ENCODE results near the gene MSI2.
"Not testable (repeated sequence)": the region's sequence is repeated elsewhere in the genome, so short reads cannot be mapped to it uniquely, and the experiment has no call there.

MSI2 gene

DNA sequence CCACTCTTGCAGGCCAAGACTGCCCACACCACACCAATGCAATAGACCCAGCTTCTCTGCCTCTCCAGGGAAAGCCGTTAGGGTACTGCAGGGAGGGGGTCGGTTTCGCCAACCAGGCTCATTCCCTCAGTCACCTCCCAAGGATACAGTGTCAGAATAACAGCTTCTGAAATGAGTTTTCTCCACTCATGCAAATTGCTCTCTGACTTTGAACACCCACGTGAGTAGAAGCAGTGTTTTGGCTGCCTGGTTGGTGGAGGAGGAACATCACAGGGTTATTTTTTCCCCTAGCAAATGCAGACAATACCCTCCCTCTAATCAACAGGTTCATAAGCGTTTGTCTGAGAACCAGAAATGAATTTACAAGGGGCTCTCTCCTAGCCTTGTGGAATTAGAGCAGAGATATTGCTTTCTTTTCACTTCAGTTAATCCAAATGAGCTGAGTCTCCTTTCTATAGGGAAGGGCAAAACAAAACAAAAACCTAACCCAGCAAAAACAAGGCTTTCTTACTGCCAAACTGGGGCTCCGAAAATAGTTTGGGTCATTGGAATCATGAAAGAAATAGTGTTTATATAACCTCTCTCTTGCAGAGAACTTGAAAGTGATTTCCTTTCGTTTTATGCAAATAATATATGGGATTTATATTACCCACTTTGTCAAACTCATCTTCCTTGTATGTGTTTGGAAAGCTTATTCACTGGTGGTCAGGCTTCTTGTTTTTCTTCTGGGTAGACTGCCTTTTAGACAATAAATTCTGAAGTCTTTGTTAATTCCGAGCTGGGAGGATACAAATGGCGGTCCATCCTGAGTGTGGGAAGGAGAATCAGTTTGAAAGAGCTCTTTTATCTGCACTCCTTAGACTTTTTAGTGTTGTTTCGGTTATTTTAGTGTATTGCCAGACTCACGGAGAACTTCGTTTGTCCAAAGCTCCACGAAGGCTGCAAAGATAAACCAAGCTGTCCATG, 229.9 kb downstream of the MSI2 start:
- no peak for DNase-seq (ENCODE audit: low read depth)

DNA sequence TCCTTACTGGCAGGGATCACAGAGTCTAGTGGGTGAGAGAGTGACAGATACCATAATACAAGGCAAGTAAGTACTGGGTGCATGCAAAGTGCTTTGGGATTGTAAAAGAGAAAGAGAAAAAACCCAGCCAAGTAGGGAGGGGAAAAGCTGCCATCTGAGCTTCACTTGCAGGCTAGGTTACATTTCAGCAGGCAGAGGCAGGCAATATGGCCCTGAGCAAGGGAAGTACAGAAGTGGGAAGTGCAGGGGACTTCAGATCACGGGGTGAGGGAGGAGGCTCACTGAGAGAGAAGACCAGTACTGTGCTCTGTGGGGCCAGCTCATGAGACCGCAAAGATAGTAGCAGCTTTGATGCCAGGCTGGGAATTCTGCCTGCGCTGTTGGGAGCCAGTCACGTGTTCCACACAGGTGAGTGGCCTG, 230.6 kb downstream of the MSI2 start:
- no peak for DNase-seq (ENCODE audit: low read depth)

DNA sequence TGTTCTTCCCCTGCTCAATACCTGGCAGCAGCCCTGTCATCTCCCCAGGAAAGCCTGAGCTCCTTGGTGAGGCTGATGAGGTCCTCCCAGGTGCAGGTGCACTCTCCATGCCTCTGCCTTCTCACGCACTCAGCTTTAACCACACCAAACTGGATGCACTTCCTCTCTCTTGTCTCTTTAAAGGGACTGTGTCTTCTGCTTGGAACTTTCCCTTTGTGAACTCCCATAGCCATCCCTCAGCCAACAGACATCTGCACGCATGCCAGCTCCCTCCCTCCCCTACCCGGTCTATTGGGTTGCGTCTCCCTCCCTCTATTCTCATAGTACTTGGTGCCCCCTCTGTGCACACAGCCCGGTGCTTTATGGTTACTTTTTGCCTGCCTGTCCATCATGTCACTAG, 231.2 kb downstream of the MSI2 start:
- no peak for DNase-seq (ENCODE audit: low read depth)

DNA sequence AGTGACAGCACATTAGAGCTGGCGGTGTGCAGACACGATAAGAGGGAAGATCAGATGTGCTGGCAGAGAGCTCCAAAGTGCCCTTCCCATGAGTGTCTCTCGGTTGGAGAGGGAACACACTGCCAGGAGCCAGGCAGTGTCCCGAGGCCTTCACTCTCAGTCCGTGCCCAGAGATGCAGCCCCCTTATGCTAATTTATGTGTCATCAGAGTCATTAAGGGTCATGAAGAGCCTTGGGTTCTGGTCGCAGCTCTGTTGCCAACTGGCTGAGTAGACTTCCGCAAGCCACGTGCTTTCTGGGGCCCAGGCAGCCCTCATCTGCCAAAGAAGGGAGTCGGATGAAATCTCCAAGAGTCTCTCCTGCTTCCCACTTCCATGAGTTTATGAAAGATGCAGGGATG, 232.5 kb downstream of the MSI2 start:
- no peak for DNase-seq (ENCODE audit: low read depth)

DNA sequence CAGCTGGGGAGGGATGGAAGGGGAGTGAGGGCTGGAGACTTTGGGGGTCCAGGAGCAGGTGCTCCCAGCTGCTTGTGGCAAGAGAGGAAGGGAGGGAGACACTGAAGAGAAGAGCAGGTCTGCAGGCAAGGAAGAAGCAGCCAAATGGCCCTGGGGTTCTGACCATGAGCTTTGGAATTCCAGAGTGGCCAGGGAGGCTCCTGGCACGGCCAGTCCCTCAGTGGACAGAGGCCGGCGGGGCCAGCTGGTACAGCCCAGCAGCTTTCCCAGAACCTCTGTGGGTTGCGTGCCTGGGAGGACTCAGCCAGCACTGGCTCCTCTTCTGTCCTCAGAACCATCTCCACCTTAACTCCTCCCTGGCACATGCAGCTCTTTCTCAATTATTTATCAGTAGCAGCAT, 233.0 kb downstream of the MSI2 start:
- no peak for DNase-seq (ENCODE audit: low read depth)

DNA sequence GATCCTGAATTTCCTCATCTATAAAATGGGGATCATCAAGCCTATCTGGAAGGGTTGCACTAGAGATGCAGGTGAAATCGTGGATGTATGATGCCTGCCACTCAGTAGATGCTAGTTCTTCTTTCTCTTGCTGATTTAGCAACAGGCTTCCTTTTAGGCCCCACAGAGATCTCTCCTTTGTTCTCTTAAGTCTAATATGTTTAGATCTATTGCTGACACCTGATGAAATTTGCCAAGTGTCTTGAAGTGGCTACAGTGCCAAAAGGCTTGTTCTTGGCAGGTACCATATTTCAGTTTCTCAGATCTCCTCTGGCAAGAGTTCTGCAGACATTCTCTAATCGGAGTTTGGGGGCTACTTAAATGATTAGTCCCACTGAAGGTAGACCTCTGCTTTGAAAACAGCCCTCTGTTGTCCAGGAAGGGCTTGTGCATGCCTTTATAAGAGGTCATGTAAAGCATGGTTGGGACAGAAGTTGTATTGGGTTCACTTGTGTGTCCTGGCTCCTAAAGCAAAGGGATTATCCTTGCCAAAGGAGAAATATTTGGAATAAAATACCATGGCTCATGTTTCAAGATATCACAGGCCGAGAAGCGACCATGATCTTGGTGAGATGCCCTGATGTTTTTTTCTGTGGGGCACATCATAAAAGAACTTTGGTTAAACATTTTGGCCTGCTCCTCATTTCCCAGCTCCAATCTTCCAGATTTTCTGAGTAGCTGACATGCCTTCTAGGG, 234.0 kb downstream of the MSI2 start:
- DNase-seq (ENCODE audit: low read depth): no peak

DNA sequence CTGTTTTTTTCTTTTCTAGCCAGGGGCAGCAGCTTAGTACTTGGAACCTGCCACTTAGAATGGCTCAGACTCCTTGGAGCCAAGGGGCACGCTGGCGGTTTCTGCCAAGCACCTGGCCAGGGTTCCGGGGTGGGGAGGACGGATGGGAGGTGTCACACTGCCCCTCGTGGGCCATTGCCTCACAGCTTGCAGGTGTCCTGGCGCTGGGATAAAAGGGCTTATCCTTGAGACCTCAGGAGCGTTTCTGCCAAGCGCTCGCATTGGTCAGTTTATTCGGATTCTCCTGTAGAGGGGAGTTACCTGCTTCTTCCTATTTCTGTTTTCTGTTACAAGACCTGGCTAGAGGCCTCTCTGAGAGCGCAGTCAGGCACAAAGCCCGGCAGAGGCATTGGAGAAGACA, 234.6 kb downstream of the MSI2 start:
- no peak for DNase-seq (ENCODE audit: low read depth)

DNA sequence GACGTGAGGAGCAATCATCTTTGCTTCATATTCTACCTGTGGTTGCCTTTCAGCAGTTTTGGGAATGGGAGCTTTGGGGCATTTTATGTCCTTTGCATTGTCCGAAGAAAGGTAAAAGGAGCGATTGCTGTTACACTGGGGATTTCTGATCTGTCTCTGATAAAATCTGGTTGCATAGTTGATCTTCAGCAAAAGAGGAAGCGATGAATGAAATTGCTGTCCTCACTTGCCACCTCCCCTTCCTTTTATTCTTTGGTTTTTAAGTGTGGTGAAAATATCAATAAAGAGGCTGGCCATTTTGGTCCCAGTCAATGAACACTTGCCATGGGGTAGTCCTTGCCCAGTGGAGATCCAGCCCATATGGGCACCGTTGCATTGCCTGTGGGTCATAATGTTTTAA, 236.8 kb downstream of the MSI2 start:
- DNase-seq (ENCODE audit: low read depth): no peak

DNA sequence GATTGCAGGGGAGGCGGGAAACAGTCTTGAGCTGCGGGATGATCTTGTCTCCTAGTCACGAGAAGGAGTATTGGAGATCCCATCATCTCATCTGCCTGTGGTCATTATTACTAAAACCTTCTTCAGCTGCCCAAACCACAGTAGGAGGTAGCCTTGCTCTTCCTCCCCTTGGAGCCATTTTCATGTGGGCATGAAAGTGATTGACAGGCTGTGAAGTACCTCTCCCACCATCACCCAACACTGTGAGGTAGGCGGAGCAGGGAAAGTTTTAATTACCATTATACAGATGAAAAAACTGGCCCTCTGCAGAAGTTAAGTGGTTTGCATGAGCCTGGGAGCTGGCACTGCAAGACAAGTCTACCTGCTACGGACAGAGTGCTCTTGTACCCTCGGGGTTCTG, 237.3 kb downstream of the MSI2 start:
- no peak for DNase-seq (ENCODE audit: low read depth)

DNA sequence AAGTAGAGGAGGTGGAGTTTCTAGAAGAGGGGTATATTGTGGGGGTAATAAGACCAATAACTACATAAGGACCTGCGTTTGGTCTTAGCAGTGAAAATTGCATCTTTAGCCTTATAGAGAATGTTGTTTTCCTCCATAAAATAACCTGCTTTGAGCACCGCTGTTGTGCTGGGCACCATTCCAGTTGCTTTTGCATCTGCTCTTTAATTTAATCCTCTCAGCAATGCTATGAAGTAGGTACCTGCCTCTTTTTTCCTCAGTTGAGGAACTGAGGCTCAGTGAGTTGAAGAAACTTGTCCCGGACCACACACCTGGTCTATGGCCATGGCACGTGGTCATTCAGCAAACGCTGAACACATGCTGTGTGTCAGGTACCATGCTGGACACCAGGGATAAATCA, 238.1 kb downstream of the MSI2 start:
- no peak for DNase-seq (ENCODE audit: low read depth)

DNA sequence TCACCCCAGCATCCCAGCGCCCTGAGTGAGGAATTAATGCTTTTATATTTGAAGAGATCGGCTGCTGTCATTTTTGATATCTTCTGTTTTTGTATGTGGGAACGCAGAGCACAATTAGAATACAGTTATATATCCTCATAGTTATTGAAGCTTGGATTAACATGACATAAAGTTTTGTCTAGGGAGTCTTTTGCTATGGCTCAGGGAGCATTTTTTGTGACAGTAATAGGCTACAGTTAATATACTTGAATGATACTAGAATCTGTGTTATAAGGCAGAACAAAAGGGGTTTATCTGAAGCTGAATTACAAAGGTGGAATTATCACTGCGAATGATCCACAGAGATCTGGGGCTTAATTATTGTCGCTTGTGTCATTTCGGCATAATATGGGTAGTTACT, 239.4 kb downstream of the MSI2 start:
- no peak for DNase-seq (ENCODE audit: low read depth)

DNA sequence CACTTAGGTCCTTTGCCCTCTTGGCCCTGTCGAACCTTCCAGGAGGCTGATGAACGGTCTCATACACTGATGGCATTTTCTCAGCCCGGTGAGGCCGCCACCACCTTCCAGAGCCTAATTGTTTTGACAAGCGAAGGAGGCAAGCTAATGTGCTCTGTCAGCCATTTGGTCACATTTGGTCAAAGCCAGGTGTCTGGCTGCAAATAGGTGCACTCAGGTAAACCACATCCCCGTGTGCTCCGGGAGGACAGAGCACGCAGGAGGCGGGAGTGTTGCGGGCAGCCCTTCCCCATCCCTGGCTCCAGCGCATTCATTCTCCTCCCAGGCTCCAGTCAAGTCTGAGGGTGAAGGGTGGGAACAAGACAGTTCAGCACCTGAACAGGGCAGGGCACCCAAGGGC, 240.1 kb downstream of the MSI2 start:
- no peak for DNase-seq (ENCODE audit: low read depth)

DNA sequence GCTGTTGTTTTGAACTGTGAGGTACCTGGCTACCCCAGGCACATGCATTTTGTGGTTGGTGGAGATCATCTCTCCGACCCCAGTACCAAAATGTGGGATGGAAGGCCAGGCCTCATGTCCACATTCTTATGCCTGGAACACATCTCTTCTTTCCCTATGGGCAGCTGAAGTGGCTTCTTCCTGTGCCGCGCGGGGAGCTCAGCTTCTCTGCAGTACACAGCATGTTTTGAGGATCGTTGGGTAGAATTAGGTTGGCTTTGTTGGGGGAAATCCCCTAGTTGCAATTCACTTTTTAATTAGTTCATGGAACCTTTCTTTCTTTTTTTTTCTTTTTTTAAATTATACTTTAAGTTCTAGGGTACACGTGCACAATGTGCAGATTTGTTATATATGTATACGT, 242.1 kb downstream of the MSI2 start:
- DNase-seq (ENCODE audit: low read depth): no peak

DNA sequence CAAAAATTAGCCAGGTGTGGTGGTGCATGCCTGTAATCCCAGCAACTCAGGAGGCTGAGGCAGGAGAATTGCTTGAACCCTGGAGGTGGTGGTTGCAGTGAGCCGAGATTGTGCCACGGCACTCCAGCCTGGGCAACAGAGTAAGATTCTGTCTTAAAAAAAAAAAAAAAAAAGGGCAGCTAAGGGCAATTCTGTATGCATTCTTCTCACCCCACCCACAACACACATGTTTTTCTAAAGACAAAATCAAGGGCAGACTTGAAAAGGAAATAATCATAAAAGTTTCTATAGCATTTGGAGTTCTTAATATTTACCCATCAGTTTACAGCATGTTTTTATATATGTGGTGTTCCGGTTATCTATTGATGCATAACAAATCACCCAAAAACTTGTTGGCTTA, 242.9 kb downstream of the MSI2 start:
- DNase-seq (ENCODE audit: low read depth): not testable (repeated sequence)

DNA sequence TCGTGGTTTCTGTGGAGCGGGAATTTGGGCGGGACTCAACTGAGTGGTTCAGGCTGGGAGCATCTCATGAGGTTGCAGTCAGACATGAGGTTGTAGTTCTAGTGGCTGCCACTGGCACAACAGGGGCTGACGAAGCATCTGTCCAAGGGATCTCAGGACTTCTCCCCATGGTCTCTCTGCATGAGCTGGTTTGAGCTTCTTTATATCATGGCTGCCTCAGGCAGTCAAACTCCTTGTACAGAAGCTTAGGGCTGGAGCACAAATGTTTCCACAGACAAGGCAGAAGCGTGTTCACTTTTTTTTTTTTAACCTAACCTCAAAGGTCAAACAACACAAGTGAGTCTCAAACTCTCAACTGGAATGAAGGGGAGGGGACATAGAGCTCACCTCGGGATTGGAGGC, 243.3 kb downstream of the MSI2 start:
- no peak for DNase-seq (ENCODE audit: low read depth)

DNA sequence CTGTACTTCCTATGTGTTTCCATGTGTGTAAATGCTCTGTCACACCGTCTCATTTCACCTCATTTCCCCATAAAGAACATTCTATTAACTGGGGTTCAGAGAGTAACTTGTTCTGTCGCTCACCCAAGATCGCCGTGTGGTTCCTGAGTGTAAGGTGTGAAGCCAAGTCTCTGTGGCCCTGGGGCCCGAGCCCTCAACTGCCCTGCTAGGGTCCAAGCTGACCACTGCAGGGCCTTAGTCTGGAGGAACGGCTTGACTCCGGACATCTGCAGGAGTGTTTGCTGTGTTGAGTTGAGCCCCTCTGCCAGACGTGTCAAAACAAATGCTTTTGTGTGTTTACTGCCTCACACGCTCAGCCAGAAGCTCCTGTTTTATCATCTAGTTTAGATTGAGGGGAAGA, 244.7 kb downstream of the MSI2 start:
- DNase-seq (ENCODE audit: low read depth): no peak

DNA sequence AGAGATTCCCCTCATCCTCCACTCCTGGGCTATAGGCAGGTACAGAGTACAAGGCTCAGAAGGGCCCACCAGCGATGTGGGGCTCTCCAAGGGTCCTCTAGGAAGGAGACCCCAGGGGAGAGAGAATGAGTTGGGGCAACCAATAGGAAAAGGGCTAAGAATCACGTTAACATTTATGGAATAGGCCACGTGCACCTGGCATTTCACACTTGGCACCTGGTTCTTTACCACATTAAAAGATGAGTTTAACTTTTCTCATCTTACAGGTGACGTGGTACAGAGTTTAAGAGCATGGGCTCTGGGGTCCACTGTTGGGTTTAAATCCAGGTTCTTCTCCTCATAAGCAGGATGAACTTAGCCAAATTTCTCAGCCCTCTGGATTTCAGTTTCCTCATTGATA, 245.7 kb downstream of the MSI2 start:
- no peak for DNase-seq (ENCODE audit: low read depth)

DNA sequence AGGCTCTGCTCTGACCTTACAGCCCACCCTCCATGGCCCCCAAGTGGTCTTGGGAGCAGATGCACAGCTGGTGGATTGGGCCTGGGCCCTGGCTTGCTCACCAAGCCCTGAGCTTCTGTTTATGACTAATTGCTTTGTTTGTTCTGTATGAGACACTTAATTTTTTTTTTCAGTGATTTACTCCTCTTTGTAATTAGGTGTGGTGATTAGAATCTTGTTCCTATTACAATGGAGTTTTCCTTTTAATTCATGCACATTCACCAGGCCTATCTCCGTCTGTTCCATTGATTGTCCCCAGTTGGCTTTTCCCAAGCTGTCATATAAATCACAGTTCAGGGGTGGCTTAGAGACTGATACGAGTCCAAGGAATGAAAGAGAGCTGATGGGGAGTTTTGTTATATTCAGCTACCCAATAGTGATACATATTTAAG, 246.5 kb downstream of the MSI2 start:
- DNase-seq (ENCODE audit: low read depth): no peak

DNA sequence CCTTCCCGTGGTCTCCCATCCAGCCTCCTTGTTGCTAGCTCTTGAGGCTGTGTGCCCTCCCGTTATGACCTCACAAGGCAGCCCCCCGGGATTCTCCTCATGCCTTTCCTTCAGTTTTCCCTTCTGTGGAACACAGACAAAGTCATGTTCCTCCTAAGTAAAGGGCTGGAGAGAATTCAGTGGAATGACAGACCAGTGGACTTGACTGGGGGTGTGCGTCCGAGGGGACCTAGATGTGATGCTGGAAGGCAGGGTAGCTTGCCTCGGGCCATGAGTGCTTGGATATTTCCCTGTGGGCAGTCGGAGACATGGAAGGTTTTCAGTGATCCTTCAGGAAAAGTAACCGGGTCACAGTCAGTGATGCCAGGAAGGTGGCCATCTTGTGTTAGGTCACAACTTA, 247.9 kb downstream of the MSI2 start:
- DNase-seq (ENCODE audit: low read depth): no peak

DNA sequence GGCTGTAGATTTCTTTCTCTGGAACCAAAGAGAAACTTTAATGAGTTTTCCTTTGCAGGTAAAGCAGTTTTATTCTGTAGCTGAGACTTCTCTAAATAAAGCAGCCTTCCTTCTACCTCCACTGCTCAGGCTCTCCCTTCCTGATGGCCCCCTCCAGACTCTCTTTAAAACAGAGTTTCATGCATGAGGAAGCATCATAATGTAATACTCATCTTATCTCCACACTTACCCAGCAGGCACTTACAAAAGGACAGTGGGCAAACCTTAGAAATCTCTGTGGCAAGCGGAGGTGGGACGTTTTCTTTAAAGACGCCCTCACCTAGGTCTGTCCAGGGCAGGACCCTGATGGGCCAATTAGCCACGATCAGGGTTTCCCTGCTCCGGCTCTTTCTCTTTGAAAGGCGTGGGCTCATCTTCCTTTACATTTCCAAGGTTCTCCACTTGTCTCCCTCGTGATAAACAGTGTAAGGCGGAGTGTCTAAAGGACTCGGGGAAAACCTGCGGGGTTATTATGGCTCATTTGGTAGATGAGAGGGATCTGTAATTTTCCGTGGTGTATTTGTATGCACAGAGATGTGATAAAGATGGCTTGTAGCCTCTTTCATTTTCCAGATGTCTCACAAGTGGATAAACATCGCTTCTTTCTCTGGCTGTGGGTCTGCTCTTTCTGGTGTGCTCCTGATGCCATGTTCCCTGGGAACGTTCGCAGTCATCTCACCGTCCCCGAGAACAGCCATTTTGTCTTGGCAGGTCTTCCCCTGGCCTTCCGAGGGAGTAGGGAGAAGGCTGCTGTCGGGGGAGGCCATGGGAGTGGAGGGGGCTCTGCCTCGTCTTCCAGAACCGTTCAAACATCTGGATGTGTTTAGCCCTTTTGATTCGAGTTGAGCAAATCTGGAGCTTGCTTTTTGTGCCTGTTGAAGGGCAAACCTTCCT, 249.8 kb downstream of the MSI2 start:
- no peak for DNase-seq (ENCODE audit: low read depth)

DNA sequence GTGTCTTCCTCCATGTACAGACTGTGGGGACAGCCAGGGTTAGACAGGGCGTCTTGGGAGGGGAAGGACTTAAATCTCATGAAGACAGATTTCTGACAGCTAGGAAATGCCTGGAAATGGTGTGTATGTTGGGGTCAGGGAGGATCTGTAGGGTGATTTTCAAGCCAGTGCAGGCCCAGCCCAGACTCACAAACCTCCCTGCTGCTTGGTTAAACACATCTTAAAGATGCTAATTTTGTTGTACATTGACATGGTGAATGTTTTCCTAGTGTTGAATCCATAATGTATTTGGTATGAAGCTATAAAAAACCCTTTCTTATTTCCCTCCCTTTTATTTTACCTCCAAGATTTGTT, 250.4 kb downstream of the MSI2 start:
- no peak for DNase-seq (ENCODE audit: low read depth)

DNA sequence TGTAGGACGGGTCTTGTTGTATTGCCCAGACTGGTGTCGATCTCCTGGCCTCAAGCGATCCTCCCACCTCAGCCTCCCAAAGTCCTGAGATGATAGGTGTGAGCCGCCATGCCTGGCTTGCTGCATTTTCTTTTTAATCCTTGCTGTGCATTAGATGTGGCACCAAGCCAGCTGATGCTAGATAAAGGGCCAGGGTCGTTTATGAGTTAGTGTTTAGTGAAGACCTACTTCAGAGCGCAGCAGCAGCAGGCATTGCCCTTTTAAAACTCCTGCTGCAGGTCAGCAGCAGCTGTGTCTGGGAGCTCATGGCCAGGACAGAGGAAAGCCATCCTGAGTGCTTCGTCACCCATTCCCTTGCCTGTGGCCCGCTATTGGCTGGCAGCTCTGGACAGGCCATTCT, 251.5 kb downstream of the MSI2 start:
- no peak for DNase-seq (ENCODE audit: low read depth)
